GM18868 (cell line): Measurements from ENCODE around the gene DLG3.

Experiments
- ATAC-seq: cut with Tn5 transposase; IDR thresholded peaks from one replicate; pipeline ENCODE4 v1.9.1; 2021; ENCODE audit warnings: mild to moderate bottlenecking, moderate library complexity; ENCODE audit not compliant: unreplicated experiment

DLG3 gene

GRCh38 chrX:70437011-70437410 lies 7.6 kb upstream of the DLG3 start:
- ATAC-seq, result no peak

DNA sequence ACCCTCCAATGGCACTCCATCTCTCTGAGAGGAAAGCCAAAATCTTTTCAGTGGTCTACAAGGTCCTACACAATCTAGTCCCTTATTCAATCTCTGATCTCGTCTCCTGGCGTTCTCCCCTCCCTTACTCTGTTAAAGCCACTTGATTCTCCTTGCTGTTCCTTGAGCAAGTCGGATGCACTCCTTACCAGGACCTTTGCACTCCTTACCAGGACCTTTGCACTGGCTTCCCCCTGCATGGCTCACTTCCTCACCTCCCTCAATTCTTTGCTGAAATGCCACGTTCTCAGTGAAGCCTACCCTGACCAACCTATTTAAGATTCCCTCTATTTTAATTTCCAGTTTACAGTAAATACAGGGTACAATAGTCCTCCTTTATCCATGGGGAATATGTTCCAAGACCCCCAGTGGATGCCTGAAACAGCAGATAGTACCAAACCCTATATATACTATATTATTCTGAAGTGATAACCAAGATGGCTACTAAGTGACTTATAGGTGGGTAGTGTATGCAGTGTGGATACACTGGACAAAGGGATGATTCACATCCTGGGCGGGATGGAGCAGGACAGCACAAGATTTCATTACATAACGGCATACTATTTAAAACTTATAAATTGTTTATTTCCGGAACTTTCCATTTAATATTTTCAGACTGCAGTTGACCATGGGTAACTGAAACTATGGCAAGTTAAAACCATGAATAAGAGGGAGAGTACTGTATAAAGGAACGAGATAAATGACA lies 6.5 kb upstream of the DLG3 start:
- ATAC-seq, result no peak

DNA sequence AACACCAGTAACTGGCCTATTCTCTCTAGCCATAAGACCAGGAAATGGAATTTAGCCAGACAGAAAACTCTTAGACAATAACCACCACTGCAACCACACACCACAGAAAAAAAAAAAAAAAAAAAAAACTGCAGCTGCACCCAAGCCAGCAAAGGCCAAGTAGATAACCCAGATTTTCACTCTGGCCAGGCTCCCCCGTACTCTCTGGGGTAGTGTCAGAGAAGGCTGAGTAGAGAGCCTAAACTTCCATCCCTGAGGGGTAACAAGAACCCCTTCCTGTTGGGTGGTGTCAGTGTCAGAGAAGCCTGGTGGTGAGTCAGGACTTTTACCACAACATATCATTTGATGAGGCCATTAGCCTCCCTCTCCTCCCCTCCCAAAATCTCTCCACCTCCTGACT lies 5.6 kb upstream of the DLG3 start:
- no peak for ATAC-seq

DNA sequence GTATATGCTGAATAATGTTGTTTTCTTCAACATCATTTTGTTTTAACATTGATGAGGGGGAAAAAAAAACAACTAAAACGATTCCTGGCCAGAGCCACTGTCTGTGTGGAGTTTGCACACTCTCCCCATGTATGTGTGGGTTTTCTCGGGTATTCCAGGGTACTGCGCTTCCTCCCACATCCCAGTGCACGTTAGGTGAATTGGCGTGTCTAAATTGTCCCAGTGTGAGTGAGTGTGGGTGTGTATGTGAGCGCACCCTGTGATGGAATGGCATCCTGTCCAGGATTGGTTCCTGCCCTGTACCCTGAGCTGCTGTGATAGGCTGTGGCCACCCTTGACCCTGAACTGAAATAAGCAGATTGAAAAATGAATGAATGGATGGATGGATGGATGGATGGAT lies 2.4 kb upstream of the DLG3 start:
- no peak for ATAC-seq

GRCh38 chrX:70444946-70445656 lies 466 bp downstream of the DLG3 start:
- no peak for ATAC-seq

GRCh38 chrX:70445951-70446350 lies 1.3 kb downstream of the DLG3 start:
- no peak for ATAC-seq

GRCh38 chrX:70446380-70447350 lies 2.0 kb downstream of the DLG3 start:
- no peak for ATAC-seq

DNA sequence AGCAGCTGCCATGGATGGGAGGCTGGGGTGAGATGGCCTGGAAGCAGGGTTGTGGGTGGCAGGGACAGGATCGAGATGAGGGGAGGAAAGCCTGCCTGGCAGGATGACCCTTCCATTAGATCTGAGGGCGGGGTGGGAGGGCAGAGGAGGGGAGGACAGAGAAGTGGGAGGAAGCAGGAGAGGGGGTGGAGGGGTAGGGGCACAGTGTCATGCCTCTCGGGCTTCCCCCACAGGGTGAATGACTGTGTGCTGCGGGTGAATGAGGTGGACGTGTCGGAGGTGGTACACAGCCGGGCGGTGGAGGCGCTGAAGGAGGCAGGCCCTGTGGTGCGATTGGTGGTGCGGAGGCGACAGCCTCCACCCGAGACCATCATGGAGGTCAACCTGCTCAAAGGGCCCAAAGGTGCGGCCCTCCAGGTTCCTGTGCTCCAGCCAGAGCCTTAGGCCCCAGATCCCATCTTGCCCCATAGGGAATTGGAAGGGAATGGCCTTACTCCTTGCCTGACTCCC lies 4.9 kb downstream of the DLG3 start:
- ATAC-seq, result no peak

- ATAC-seq, result peak; percentile 52
Observed at GRCh38 chrX:70452143-70452733, 7.6 kb downstream of the DLG3 start.

DNA sequence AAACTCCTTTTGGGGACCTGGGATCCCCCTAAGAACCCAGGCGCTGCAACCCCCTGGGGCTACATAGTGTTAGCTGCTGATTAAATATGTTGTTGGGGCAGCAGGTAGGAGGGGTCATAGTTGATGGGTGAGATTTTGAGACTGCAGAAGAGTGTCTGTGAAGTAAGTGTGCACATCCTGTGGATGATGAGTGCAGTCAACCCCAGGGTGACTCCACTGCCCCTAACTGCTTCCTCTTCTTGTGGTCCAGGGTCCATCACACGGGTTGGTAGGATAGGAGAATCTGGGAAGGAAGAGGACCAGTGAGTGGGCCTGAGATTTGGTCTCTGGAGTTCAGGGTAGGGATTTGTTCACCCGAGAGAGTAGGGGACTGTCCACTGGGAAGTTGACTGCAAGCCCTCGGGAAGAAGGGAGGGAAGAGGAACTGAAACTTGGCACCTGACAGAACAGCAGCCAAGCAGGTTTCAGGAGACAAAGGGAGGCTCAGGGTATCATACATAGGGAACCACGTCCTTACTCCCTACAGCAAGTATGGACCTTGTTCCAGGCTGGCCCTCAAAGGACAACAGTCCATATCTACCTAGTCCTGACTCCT lies 8.5 kb downstream of the DLG3 start:
- ATAC-seq, result no peak

DNA sequence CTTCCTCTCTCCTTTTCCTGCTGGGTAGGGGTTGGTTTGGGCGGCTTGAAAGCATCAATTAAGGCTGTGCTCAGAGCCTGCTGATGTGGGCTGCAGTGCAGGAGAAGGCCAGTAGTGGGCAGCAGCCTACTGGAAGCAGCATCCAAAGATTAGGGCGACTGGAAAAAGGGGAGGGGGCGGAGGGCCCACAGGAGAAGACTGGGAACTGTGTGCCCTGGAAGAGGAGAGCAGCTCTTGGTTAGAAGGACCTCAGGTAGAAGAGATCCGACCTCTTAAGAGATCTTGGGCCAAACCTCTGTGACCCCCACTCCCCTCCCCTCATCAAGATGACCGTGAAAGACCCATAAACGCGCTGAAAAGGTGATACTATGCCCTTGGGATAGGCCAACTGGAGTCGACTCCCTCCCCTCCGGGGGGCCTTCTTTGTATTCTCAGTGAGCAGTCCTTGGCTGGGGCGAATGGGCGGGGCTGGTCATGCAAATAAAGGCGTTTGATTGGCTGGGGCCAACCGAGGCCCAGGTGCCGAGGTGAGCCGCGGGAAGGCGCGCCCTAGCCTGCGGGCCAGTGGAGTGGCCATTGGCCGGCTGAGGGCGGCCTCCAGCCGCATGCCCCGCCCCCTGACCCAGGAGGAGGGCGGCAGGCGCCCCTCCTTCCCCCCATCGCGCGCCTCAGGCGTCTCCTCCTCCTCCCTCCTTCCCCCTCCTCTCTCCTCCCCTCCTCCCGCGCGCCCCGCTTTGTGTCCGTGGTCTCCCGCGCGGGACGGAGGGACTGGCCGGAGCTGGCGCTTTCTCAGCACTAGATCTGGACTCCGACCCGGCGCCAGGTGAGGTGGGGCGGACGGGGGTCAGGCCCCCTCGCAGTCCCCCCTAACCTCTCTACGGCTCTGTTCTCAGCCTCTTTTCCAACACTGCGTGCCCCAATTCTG lies 10.1 kb downstream of the DLG3 start:
- peak; percentile 45 for ATAC-seq

- ATAC-seq, result peak; percentile 29
Observed at GRCh38 chrX:70455366-70456202, 10.9 kb downstream of the DLG3 start.

- ATAC-seq, result peak; percentile 28
Observed at GRCh38 chrX:70456256-70456655, 11.6 kb downstream of the DLG3 start.

DNA sequence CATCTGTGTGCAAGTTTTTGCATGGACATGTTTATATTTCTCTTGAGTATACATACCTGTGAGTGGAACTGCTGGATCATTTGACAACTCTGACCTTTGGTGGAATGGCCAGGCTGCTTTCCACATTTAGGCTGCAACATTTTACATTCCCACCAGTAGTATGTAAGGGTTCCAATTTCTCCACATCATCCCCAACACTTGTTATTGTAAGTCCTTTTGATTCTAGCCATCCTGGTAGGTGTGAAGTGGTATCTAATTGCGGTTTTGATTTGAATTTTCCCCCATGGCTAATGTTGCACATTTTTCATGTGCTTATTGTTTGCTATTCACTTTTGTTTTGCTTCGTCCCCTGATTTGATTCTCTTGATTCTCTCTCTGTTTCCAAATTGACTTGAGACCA lies 16.4 kb downstream of the DLG3 start:
- no peak for ATAC-seq

GRCh38 chrX:70464051-70464450 lies 19.4 kb downstream of the DLG3 start:
- ATAC-seq, result no peak

DNA sequence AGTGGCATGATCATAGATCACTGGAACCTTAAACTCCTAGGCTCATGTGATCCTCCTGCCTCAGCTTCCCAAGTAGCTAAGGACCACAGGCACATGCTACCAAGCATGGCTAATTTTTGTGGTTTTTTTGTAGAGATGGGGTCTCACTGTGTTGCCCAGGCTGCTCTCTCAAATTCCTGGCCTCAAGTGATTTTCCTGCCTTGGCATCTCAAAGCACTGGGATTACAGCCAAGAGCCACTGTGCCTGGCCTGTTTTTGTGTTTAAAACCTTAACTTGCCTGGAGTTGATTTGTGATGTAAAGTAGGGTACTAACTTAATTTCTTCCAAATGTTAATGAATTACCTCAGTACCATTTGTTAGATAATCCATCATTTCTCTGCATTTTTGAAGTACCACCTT lies 22.3 kb downstream of the DLG3 start:
- ATAC-seq, result no peak

DNA sequence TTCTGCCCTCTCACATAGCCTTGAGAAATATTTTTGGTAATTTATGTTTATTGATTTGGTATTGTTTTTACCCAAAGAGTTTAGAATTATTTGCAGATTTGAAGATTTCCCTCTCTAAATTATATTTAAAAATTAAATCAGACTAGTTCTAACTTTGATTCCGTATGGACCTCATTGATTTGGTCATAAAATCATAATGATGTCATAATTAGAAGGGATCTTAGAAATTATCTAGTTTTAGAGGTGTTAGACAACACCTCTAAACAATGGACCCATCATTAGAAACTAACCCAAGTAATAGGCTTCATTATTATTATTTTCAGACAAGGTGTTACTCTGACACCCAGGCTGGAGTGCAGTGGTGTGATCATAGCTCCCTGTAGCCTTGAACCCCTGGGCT lies 24.1 kb downstream of the DLG3 start:
- no peak for ATAC-seq

GRCh38 chrX:70470850-70471289 lies 26.2 kb downstream of the DLG3 start:
- peak; percentile 91 for ATAC-seq
